ENCODE results near the gene CANX.
A peak's percentile ranks its signal among the peaks of the same experiment; 100 is the strongest.

The CANX gene

GRCh38 chr5:179729727-179730126, 31.0 kb downstream of the CANX start:
- ATAC-seq (ENCODE audit: low read depth) = no peak
- Histone ChIP-seq H3K9me3 (ENCODE audit: severe bottlenecking) (no peaks in the 10 kb centered on the region), H3K27me3 (ENCODE audit: insufficient read depth, poor library complexity, severe bottlenecking) (no peaks in the 10 kb centered on the region), H3K4me1 (ENCODE audit: insufficient read depth, poor library complexity, severe bottlenecking) (peaks cover 19% of the 10 kb centered on the region), H3K36me3 (ENCODE audit: low read depth) (peaks cover 75% of the 10 kb centered on the region), H3K27ac (ENCODE audit: poor library complexity, severe bottlenecking) (no peak overlapping the region), H3K4me3 (ENCODE audit: severe bottlenecking) (no peak overlapping the region)
- DNase-seq (ENCODE audit: low spot score) = no peak
- TF ChIP-seq CTCF (IDR thresholded peaks at IDR 0.05; ENCODE audit: poor library complexity, severe bottlenecking) = no peak

GRCh38 chr5:179730356-179730755, 31.6 kb downstream of the CANX start:
- ATAC-seq (ENCODE audit: low read depth) (no peak), DNase-seq (ENCODE audit: low spot score) (no peak)
- no peak for TF ChIP-seq CTCF (IDR thresholded peaks at IDR 0.05; ENCODE audit: poor library complexity, severe bottlenecking)
- Histone ChIP-seq H3K27me3 (ENCODE audit: insufficient read depth, poor library complexity, severe bottlenecking) (no peaks in the 10 kb centered on the region), H3K9me3 (ENCODE audit: severe bottlenecking) (no peaks in the 10 kb centered on the region), H3K4me3 (ENCODE audit: severe bottlenecking) (no peak overlapping the region), H3K36me3 (ENCODE audit: low read depth) (peaks cover 72% of the 10 kb centered on the region), H3K27ac (ENCODE audit: poor library complexity, severe bottlenecking) (peak overlapping the region; percentile 71), H3K4me1 (ENCODE audit: insufficient read depth, poor library complexity, severe bottlenecking) (peaks cover 19% of the 10 kb centered on the region)

DNA sequence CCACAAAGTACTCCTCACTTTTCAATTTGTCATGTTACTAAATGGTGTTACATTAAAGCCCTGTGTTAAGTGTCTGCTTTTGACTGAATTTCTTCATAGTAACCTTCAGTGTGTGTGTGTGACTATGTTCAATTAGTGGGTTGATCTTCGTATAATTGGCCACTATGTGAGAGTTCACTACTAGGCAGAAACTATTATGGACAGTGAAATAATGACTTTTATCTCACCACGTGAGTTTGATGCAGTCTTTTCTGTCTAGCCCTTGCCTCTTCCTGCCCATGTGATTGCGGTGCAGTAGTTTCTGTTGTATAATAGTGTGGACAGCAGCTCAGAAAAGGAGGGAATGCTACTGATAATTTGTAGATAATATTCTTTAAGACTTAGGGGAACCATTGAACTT, 32.1 kb downstream of the CANX start:
- H3K36me3 ChIP-seq (ENCODE audit: low read depth) = peaks cover 67% of the 10 kb centered on the region

GRCh38 chr5:179731791-179732411, 33.1 kb downstream of the CANX start:
- Histone ChIP-seq H3K4me1 (ENCODE audit: insufficient read depth, poor library complexity, severe bottlenecking) (peaks cover 19% of the 10 kb centered on the region), H3K27me3 (ENCODE audit: insufficient read depth, poor library complexity, severe bottlenecking) (no peaks in the 10 kb centered on the region), H3K4me3 (ENCODE audit: severe bottlenecking) (peak overlapping the region; percentile 95), H3K9me3 (ENCODE audit: severe bottlenecking) (no peaks in the 10 kb centered on the region), H3K36me3 (ENCODE audit: low read depth) (peaks cover 57% of the 10 kb centered on the region), H3K27ac (ENCODE audit: poor library complexity, severe bottlenecking) (peak overlapping the region; percentile 71)
- DNase-seq (ENCODE audit: low spot score) = no peak
- ATAC-seq (ENCODE audit: low read depth) = peak; percentile 43
- no peak for TF ChIP-seq CTCF (IDR thresholded peaks at IDR 0.05; ENCODE audit: poor library complexity, severe bottlenecking)

More for the DNA sequence above, 32.1 kb downstream of the CANX start:
- H3K27me3 ChIP-seq (ENCODE audit: insufficient read depth, poor library complexity, severe bottlenecking) = no peaks in the 10 kb centered on the region
- H3K9me3 ChIP-seq (ENCODE audit: severe bottlenecking) = no peaks in the 10 kb centered on the region
- no peak overlapping the region for H3K4me3 ChIP-seq (ENCODE audit: severe bottlenecking)
- TF ChIP-seq CTCF (IDR thresholded peaks at IDR 0.05; ENCODE audit: poor library complexity, severe bottlenecking) = no peak
- no peak for DNase-seq (ENCODE audit: low spot score)
- H3K4me1 ChIP-seq (ENCODE audit: insufficient read depth, poor library complexity, severe bottlenecking) = peaks cover 19% of the 10 kb centered on the region
- ATAC-seq (ENCODE audit: low read depth) = no peak
- H3K27ac ChIP-seq (ENCODE audit: poor library complexity, severe bottlenecking) = peak overlapping the region; percentile 71

GRCh38 chr5:179732412-179732917, 33.7 kb downstream of the CANX start, which contains the start of gene MAML1:
MAML1 (plus strand) TSS chr5:179732822; CDS start chr5:179733113, 291 bp downstream.
- DNase-seq (ENCODE audit: low spot score) = peak; percentile 100
- H3K36me3 ChIP-seq (ENCODE audit: low read depth) = peaks cover 57% of the 10 kb centered on the region
- no peak for TF ChIP-seq CTCF (IDR thresholded peaks at IDR 0.05; ENCODE audit: poor library complexity, severe bottlenecking)

More at GRCh38 chr5:179732412-179732917, 33.7 kb downstream of the CANX start, which contains the start of gene MAML1:
- no peaks in the 10 kb centered on the region for H3K9me3 ChIP-seq (ENCODE audit: severe bottlenecking)
- H3K4me1 ChIP-seq (ENCODE audit: insufficient read depth, poor library complexity, severe bottlenecking) = peaks cover 19% of the 10 kb centered on the region
- H3K4me3 ChIP-seq (ENCODE audit: severe bottlenecking) = peak within 1 kb of the TSS; percentile 95
- H3K27ac ChIP-seq (ENCODE audit: poor library complexity, severe bottlenecking) = peak within 1 kb of the TSS; percentile 71
- peak; percentile 90 for ATAC-seq (ENCODE audit: low read depth)
- no peaks in the 10 kb centered on the region for H3K27me3 ChIP-seq (ENCODE audit: insufficient read depth, poor library complexity, severe bottlenecking)

Data from RWPE2 (cell line).